ENCODE measurements around the gene KY.

The KY gene

GRCh38 chr3:134672571-134672970 is 21.7 kb upstream of the KY start:
- H3K4me3 ChIP-seq (ENCODE audit: low read depth in 1 of 2, low read length in 2 of 2) = no peak overlapping the region
- no peaks in the 10 kb centered on the region for H3K27me3 ChIP-seq (ENCODE audit: control insufficient read depth in 1 of 2, insufficient read depth in 2 of 2, low read length in 2 of 2)
- H3K27ac ChIP-seq (ENCODE audit: low read depth, low read length) = no peak overlapping the region
- no peaks in the 10 kb centered on the region for H3K36me3 ChIP-seq (ENCODE audit: control insufficient read depth in 1 of 2, insufficient read depth in 2 of 2, low read length in 2 of 2)
- no peak overlapping the region for H3K9ac ChIP-seq (ENCODE audit: low read depth in 1 of 2, low read length in 2 of 2)
- H3K9me3 ChIP-seq (ENCODE audit: control insufficient read depth in 1 of 2, low read length in 2 of 2) = peaks cover 10 to 14% of the 10 kb centered on the region in 2 donors
- no peaks in the 10 kb centered on the region for H3K4me1 ChIP-seq (ENCODE audit: control insufficient read depth in 1 of 2, insufficient read depth in 2 of 2, low read length in 2 of 2)

- Histone ChIP-seq H3K36me3 (ENCODE audit: control insufficient read depth in 1 of 2, insufficient read depth in 2 of 2, low read length in 2 of 2) (no peaks in the 10 kb centered on the region), H3K27ac (ENCODE audit: low read depth, low read length) (no peak overlapping the region), H3K4me1 (ENCODE audit: control insufficient read depth in 1 of 2, insufficient read depth in 2 of 2, low read length in 2 of 2) (no peaks in the 10 kb centered on the region), H3K9ac (ENCODE audit: low read depth in 1 of 2, low read length in 2 of 2) (no peak overlapping the region), H3K27me3 (ENCODE audit: control insufficient read depth in 1 of 2, insufficient read depth in 2 of 2, low read length in 2 of 2) (no peaks in the 10 kb centered on the region), H3K9me3 (ENCODE audit: control insufficient read depth in 1 of 2, low read length in 2 of 2) (peaks cover 0 to under 1% of the 10 kb centered on the region in 2 donors), H3K4me3 (ENCODE audit: low read depth in 1 of 2, low read length in 2 of 2) (no peak overlapping the region)
These were observed 17.1 kb upstream of the KY start for GRCh38 chr3:134667956-134668355.

- H3K27me3 ChIP-seq (ENCODE audit: control insufficient read depth in 1 of 2, insufficient read depth in 2 of 2, low read length in 2 of 2) = no peaks in the 10 kb centered on the region
- H3K4me3 ChIP-seq (ENCODE audit: low read depth in 1 of 2, low read length in 2 of 2) = no peak overlapping the region
- H3K4me1 ChIP-seq (ENCODE audit: control insufficient read depth in 1 of 2, insufficient read depth in 2 of 2, low read length in 2 of 2) = no peaks in the 10 kb centered on the region
- H3K9me3 ChIP-seq (ENCODE audit: control insufficient read depth in 1 of 2, low read length in 2 of 2) = no peaks in the 10 kb centered on the region
- no peak overlapping the region for H3K27ac ChIP-seq (ENCODE audit: low read depth, low read length)
- no peak overlapping the region for H3K9ac ChIP-seq (ENCODE audit: low read depth in 1 of 2, low read length in 2 of 2)
- no peaks in the 10 kb centered on the region for H3K36me3 ChIP-seq (ENCODE audit: control insufficient read depth in 1 of 2, insufficient read depth in 2 of 2, low read length in 2 of 2)
These were observed 16.6 kb upstream of the KY start for GRCh38 chr3:134667406-134667805.

- no peak overlapping the region for H3K27ac ChIP-seq (ENCODE audit: low read depth, low read length)
- no peaks in the 10 kb centered on the region for H3K9me3 ChIP-seq (ENCODE audit: control insufficient read depth in 1 of 2, low read length in 2 of 2)
- no peaks in the 10 kb centered on the region for H3K4me1 ChIP-seq (ENCODE audit: control insufficient read depth in 1 of 2, insufficient read depth in 2 of 2, low read length in 2 of 2)
- no peak overlapping the region for H3K9ac ChIP-seq (ENCODE audit: low read depth in 1 of 2, low read length in 2 of 2)
- H3K27me3 ChIP-seq (ENCODE audit: control insufficient read depth in 1 of 2, insufficient read depth in 2 of 2, low read length in 2 of 2) = no peaks in the 10 kb centered on the region
- H3K4me3 ChIP-seq (ENCODE audit: low read depth in 1 of 2, low read length in 2 of 2) = no peak overlapping the region
- no peaks in the 10 kb centered on the region for H3K36me3 ChIP-seq (ENCODE audit: control insufficient read depth in 1 of 2, insufficient read depth in 2 of 2, low read length in 2 of 2)
These were observed 16.1 kb upstream of the KY start for GRCh38 chr3:134666885-134667284.

- Histone ChIP-seq H3K27me3 (ENCODE audit: control insufficient read depth in 1 of 2, insufficient read depth in 2 of 2, low read length in 2 of 2) (no peaks in the 10 kb centered on the region), H3K9me3 (ENCODE audit: control insufficient read depth in 1 of 2, low read length in 2 of 2) (no peaks in the 10 kb centered on the region), H3K4me1 (ENCODE audit: control insufficient read depth in 1 of 2, insufficient read depth in 2 of 2, low read length in 2 of 2) (no peaks in the 10 kb centered on the region), H3K9ac (ENCODE audit: low read depth in 1 of 2, low read length in 2 of 2) (no peak overlapping the region), H3K36me3 (ENCODE audit: control insufficient read depth in 1 of 2, insufficient read depth in 2 of 2, low read length in 2 of 2) (no peaks in the 10 kb centered on the region), H3K4me3 (ENCODE audit: low read depth in 1 of 2, low read length in 2 of 2) (no peak overlapping the region), H3K27ac (ENCODE audit: low read depth, low read length) (no peak overlapping the region)
These were observed 15.6 kb upstream of the KY start for GRCh38 chr3:134666466-134666865.

GRCh38 chr3:134666052-134666451 is 15.2 kb upstream of the KY start:
- no peaks in the 10 kb centered on the region for H3K36me3 ChIP-seq (ENCODE audit: control insufficient read depth in 1 of 2, insufficient read depth in 2 of 2, low read length in 2 of 2)

GRCh38 chr3:134665243-134665642 is 14.4 kb upstream of the KY start:
- Histone ChIP-seq H3K9me3 (ENCODE audit: control insufficient read depth in 1 of 2, low read length in 2 of 2) (no peaks in the 10 kb centered on the region), H3K27ac (ENCODE audit: low read depth, low read length) (no peak overlapping the region), H3K36me3 (ENCODE audit: control insufficient read depth in 1 of 2, insufficient read depth in 2 of 2, low read length in 2 of 2) (no peaks in the 10 kb centered on the region), H3K4me1 (ENCODE audit: control insufficient read depth in 1 of 2, insufficient read depth in 2 of 2, low read length in 2 of 2) (no peaks in the 10 kb centered on the region), H3K27me3 (ENCODE audit: control insufficient read depth in 1 of 2, insufficient read depth in 2 of 2, low read length in 2 of 2) (no peaks in the 10 kb centered on the region), H3K9ac (ENCODE audit: low read depth in 1 of 2, low read length in 2 of 2) (no peak overlapping the region), H3K4me3 (ENCODE audit: low read depth in 1 of 2, low read length in 2 of 2) (no peak overlapping the region)

More at GRCh38 chr3:134666052-134666451, 15.2 kb upstream of the KY start:
- Histone ChIP-seq H3K27ac (ENCODE audit: low read depth, low read length) (no peak overlapping the region), H3K27me3 (ENCODE audit: control insufficient read depth in 1 of 2, insufficient read depth in 2 of 2, low read length in 2 of 2) (no peaks in the 10 kb centered on the region), H3K9ac (ENCODE audit: low read depth in 1 of 2, low read length in 2 of 2) (no peak overlapping the region), H3K4me1 (ENCODE audit: control insufficient read depth in 1 of 2, insufficient read depth in 2 of 2, low read length in 2 of 2) (no peaks in the 10 kb centered on the region), H3K9me3 (ENCODE audit: control insufficient read depth in 1 of 2, low read length in 2 of 2) (no peaks in the 10 kb centered on the region), H3K4me3 (ENCODE audit: low read depth in 1 of 2, low read length in 2 of 2) (no peak overlapping the region)

GRCh38 chr3:134663721-134664456 is 13.1 kb upstream of the KY start:
- Histone ChIP-seq H3K4me1 (ENCODE audit: control insufficient read depth in 1 of 2, insufficient read depth in 2 of 2, low read length in 2 of 2) (no peaks in the 10 kb centered on the region), H3K9me3 (ENCODE audit: control insufficient read depth in 1 of 2, low read length in 2 of 2) (no peaks in the 10 kb centered on the region), H3K9ac (ENCODE audit: low read depth in 1 of 2, low read length in 2 of 2) (no peak overlapping the region), H3K36me3 (ENCODE audit: control insufficient read depth in 1 of 2, insufficient read depth in 2 of 2, low read length in 2 of 2) (no peaks in the 10 kb centered on the region), H3K27ac (ENCODE audit: low read depth, low read length) (no peak overlapping the region), H3K4me3 (ENCODE audit: low read depth in 1 of 2, low read length in 2 of 2) (no peak overlapping the region), H3K27me3 (ENCODE audit: control insufficient read depth in 1 of 2, insufficient read depth in 2 of 2, low read length in 2 of 2) (peaks cover 0 to 3% of the 10 kb centered on the region in 2 donors)

GRCh38 chr3:134660046-134660441 is 9.2 kb upstream of the KY start:
- Histone ChIP-seq H3K9me3 (ENCODE audit: control insufficient read depth in 1 of 2, low read length in 2 of 2) (no peaks in the 10 kb centered on the region), H3K4me3 (ENCODE audit: low read depth in 1 of 2, low read length in 2 of 2) (no peak overlapping the region), H3K27me3 (ENCODE audit: control insufficient read depth in 1 of 2, insufficient read depth in 2 of 2, low read length in 2 of 2) (peaks cover 0 to 3% of the 10 kb centered on the region in 2 donors), H3K9ac (ENCODE audit: low read depth in 1 of 2, low read length in 2 of 2) (no peak overlapping the region), H3K27ac (ENCODE audit: low read depth, low read length) (no peak overlapping the region), H3K36me3 (ENCODE audit: control insufficient read depth in 1 of 2, insufficient read depth in 2 of 2, low read length in 2 of 2) (no peaks in the 10 kb centered on the region), H3K4me1 (ENCODE audit: control insufficient read depth in 1 of 2, insufficient read depth in 2 of 2, low read length in 2 of 2) (no peaks in the 10 kb centered on the region)

GRCh38 chr3:134659391-134660045 is 8.7 kb upstream of the KY start:
- Histone ChIP-seq H3K4me3 (ENCODE audit: low read depth in 1 of 2, low read length in 2 of 2) (no peak overlapping the region), H3K4me1 (ENCODE audit: control insufficient read depth in 1 of 2, insufficient read depth in 2 of 2, low read length in 2 of 2) (no peaks in the 10 kb centered on the region), H3K36me3 (ENCODE audit: control insufficient read depth in 1 of 2, insufficient read depth in 2 of 2, low read length in 2 of 2) (no peaks in the 10 kb centered on the region), H3K27me3 (ENCODE audit: control insufficient read depth in 1 of 2, insufficient read depth in 2 of 2, low read length in 2 of 2) (peaks cover 0 to 3% of the 10 kb centered on the region in 2 donors), H3K9ac (ENCODE audit: low read depth in 1 of 2, low read length in 2 of 2) (no peak overlapping the region), H3K27ac (ENCODE audit: low read depth, low read length) (no peak overlapping the region), H3K9me3 (ENCODE audit: control insufficient read depth in 1 of 2, low read length in 2 of 2) (no peaks in the 10 kb centered on the region)
